Measurements from ENCODE around the gene MED4. TPM values are rescaled to one million over a fixed set of nuclear protein-coding genes. Genes with fewer than 3 reads are reported as not detected.

The MED4 gene
- total RNA-seq, 1 experiment from 2014 or later: 50.6 TPM

GRCh38 chr13:48040896-48041295, 54.0 kb downstream of the MED4 start:
- no peak for TF ChIP-seq CTCF (conservative IDR thresholded peaks at IDR 0.05)
- Histone ChIP-seq H3K4me1 (ENCODE audit: insufficient read depth, low read length) (0 out of 2 replicates have a peak, but pooled peaks cover 3% of the 10 kb centered on the region), H3K56ac (ENCODE audit: insufficient read length, low read depth, low read length) (no peak overlapping the region), H3K27ac (ENCODE audit: insufficient read length, low read depth, low read length) (no peak overlapping the region), H3T11ph (ENCODE audit: low read length) (no peak overlapping the region), H3K79me1 (ENCODE audit: insufficient read depth, low read depth, low read length, poor library complexity, severe bottlenecking) (no peaks in the 10 kb centered on the region), H3K23ac (ENCODE audit: insufficient read length, low read depth, low read length) (no peak overlapping the region), H4K20me1 (ENCODE audit: control insufficient read depth, insufficient read depth, insufficient read length) (no peaks in the 10 kb centered on the region), H3K9me3 (ENCODE audit: control insufficient read depth, low read depth, low read length) (no peaks in the 10 kb centered on the region), H2BK5ac (ENCODE audit: insufficient read length, low read length) (no peak overlapping the region), H2BK20ac (ENCODE audit: low read depth, low read length, poor library complexity, severe bottlenecking) (no peak overlapping the region), H2BK120ac (ENCODE audit: low read depth, low read length, poor library complexity, severe bottlenecking) (no peak overlapping the region), H3K27me3 (ENCODE audit: insufficient read depth, low read length) (no peaks in the 10 kb centered on the region), H3K4me2 (ENCODE audit: insufficient read depth, insufficient read length, low read length) (no peak overlapping the region), H4K91ac (ENCODE audit: insufficient read length, low read depth, low read length) (no peak overlapping the region), H3K4ac (ENCODE audit: low read depth, low read length) (no peak overlapping the region), H3K18ac (ENCODE audit: insufficient read length, low read depth, low read length) (no peak overlapping the region), H2AFZ (ENCODE audit: low read length) (no peak overlapping the region), H2BK15ac (ENCODE audit: low read depth, low read length) (no peak overlapping the region), H3K14ac (ENCODE audit: insufficient read depth, low read length) (no peak overlapping the region), H3K79me2 (ENCODE audit: insufficient read depth, low read length) (0 out of 2 replicates have a peak, but pooled peaks cover 2% of the 10 kb centered on the region), H2AK5ac (ENCODE audit: insufficient read length, low read length) (no peak overlapping the region), H2BK12ac (ENCODE audit: insufficient read length, low read depth, low read length) (no peak overlapping the region), H3K9ac (ENCODE audit: extremely low read depth, insufficient read length, low read length) (no peak overlapping the region), H4K5ac (ENCODE audit: insufficient read length, low read depth, low read length) (no peak overlapping the region), H3K23me2 (ENCODE audit: insufficient read length, low read depth, low read length, poor library complexity, severe bottlenecking) (peaks cover 4% of the 10 kb centered on the region), H4K8ac (replicated peaks; ENCODE audit: insufficient read length, low read depth, low read length) (no peak overlapping the region)
- no peak overlapping the region for H3K27ac Mint-ChIP-seq
- no CpG with 5 or more reads among the region's 1 CpG for WGBS (ENCODE audit: extremely low coverage, insufficient read length, low lambda C conversion rate)
- H3K36me3 Mint-ChIP-seq (ENCODE audit: insufficient read depth in 1 of 3, low read depth in 3 of 3): peaks cover 17 to 36% (median 24%) of the 10 kb centered on the region in 3 experiments
- H3K4me1 Mint-ChIP-seq: peaks cover 17 to 18% of the 10 kb centered on the region in 2 experiments
- no peak for DNase-seq
- H3K4me3 Mint-ChIP-seq: no peak overlapping the region
- peaks cover 0 to 2% of the 10 kb centered on the region in 2 experiments; a peak in 1 of 5 replicates for H3K9me3 Mint-ChIP-seq
- H3K27me3 Mint-ChIP-seq (ENCODE audit: low read depth): no peaks in the 10 kb centered on the region
